ENCODE results near the gene TEFM. TPM values are rescaled to one million over a fixed set of nuclear protein-coding genes. Genes with fewer than 3 reads are reported as not detected.
"Not testable (repeated sequence)": the region's sequence is repeated elsewhere in the genome, so short reads cannot be mapped to it uniquely, and the experiment has no call there.

Gene TEFM, protein sequence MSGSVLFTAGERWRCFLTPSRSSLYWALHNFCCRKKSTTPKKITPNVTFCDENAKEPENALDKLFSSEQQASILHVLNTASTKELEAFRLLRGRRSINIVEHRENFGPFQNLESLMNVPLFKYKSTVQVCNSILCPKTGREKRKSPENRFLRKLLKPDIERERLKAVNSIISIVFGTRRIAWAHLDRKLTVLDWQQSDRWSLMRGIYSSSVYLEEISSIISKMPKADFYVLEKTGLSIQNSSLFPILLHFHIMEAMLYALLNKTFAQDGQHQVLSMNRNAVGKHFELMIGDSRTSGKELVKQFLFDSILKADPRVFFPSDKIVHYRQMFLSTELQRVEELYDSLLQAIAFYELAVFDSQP
- 37.0 TPM for total RNA-seq
- 9.8 TPM for polyA plus RNA-seq

DNA sequence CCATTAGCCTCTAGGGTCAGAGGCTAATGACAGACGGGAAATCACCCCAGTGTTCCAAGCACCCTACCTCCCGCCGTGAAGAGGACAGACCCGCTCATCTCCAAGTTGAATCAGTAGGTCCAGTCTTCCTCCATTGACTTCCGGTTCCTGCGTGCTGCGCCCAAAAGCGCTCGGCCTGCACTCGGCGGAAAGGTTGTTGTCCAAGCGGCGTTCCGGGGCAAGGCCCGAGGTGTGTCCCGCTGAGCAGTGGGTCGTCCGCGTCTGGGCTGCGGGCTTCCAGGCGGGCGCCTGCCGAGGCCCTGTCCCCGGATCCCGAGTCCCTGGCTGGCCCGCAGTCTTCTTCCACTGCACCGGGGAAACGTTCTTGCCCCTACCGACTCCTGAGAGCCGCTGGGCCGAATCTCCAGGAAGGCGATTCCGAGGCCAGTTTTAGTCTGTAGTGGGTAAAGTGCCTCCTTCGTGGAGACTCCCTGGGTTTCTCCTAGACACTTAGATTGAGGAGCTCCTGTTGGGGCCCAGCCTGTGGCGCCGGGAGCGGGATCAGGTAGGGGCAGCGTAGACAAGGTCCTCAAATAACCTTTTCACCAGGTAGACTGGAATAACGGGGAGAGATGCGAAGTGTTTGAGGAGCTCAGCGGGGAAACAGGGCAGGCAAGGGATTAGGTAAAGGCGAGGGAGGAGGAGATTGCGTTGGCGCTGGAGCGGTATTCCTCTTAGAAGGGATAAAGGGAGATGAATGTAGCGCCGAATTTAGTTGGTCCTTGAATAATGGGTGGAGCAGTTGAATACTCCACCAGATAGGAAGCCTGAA lies at the start of gene TEFM:
Gene TEFM (minus strand): TSS at position 138 of the 811 bp plus-strand sequence. CDS start 40 bp downstream, at position 98.
- Histone ChIP-seq H3K4me3 (ENCODE audit: low read depth, low read length) (peak within 1 kb of the TSS; percentile 64), H3K36me3 (ENCODE audit: insufficient read depth) (peaks cover 2% of the 10 kb centered on the region), H3K4me1 (ENCODE audit: insufficient read depth) (no peaks in the 10 kb centered on the region), H3K27ac (ENCODE audit: low read depth) (peak within 1 kb of the TSS; percentile 83)
- DNase-seq (ENCODE audit: extremely low spot score): peak; percentile 66
- WGBS: under 1% methylated on average over 47 of the region's 47 CpGs

DNA sequence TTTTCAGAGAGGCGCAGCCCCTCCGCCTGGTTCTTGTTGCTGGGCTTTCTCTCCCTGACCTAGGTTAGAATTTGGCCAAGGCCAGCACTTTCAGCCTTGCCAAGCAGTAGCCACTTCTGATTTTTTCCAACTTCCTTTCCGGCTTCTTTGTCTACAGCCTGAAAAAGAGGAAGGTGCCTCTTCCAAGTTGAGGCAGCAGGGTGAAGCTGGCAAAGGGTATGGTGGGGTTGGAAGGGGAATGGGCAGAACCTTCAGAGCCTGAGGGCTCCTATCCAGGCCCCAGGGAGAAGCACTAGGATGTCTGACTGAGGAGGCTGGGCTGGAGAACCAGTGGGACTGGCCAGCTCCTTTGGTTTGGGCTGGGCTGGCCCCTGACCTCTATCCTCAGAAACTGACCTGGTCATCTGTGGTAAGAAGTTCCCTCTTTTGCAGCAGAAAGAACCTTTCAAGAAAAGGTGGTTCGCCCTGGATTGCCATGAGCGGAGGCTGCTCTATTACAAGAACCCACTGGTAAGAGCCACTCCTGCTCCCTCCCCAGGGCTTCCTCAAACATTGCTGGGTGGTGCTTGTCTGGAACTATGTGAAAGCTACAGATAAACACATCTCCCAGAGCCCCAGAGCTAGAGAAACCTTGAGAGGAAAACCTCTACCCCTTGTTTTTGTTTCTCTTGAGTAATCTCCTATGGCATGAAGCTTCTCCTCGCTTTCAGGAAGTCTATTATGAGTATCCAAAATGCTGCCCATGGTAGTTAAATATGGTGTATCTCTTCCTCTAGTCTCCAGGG lies 48.2 kb upstream of the TEFM start:
- no peak for DNase-seq (ENCODE audit: extremely low spot score)
- H3K4me1 ChIP-seq (ENCODE audit: insufficient read depth): no peaks in the 10 kb centered on the region
- H3K27ac ChIP-seq (ENCODE audit: low read depth): no peak overlapping the region
- WGBS: 85% methylated on average over 6 of the region's 6 CpGs
- no peak overlapping the region for H3K4me3 ChIP-seq (ENCODE audit: low read depth, low read length)
- H3K36me3 ChIP-seq (ENCODE audit: insufficient read depth): no peaks in the 10 kb centered on the region

- no peak for DNase-seq (ENCODE audit: extremely low spot score)
These were observed 46.8 kb upstream of the TEFM start for GRCh38 chr17:30952638-30953393.

GRCh38 chr17:30950669-30951399 lies 44.8 kb upstream of the TEFM start:
- no peak overlapping the region for H3K27ac ChIP-seq (ENCODE audit: low read depth)
- no peaks in the 10 kb centered on the region for H3K36me3 ChIP-seq (ENCODE audit: insufficient read depth)
- no peak overlapping the region for H3K4me3 ChIP-seq (ENCODE audit: low read depth, low read length)
- WGBS: 59% methylated on average over 9 of the region's 9 CpGs
- no peak for DNase-seq (ENCODE audit: extremely low spot score)
- H3K4me1 ChIP-seq (ENCODE audit: insufficient read depth): no peaks in the 10 kb centered on the region

More at GRCh38 chr17:30952638-30953393, 46.8 kb upstream of the TEFM start:
- 82% methylated on average over 9 of the region's 9 CpGs for WGBS
- Histone ChIP-seq H3K4me1 (ENCODE audit: insufficient read depth) (no peaks in the 10 kb centered on the region), H3K36me3 (ENCODE audit: insufficient read depth) (no peaks in the 10 kb centered on the region), H3K4me3 (ENCODE audit: low read depth, low read length) (no peak overlapping the region), H3K27ac (ENCODE audit: low read depth) (no peak overlapping the region)

DNA sequence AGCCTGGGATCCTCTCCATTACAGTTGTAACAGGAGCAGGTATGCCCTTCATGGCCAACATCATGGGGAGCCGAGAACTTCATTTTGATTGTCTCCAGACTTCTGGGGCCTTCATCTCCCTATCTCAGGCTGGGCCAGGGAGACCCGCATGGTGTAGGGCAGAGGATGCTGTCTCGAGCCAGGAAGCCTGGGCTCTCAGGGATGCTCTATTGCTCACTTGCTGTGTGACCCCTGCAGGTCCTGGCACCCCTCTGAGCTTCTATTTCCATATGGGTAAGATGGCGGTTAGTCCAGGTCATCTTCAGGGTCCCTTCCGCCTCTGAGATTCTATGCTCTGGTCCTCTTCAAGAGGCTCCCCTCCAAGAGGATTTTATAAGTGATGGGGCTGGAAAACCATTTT lies 44.2 kb upstream of the TEFM start:
- 91% methylated on average over 5 of the region's 5 CpGs for WGBS
- no peak for DNase-seq (ENCODE audit: extremely low spot score)
- no peaks in the 10 kb centered on the region for H3K4me1 ChIP-seq (ENCODE audit: insufficient read depth)
- no peak overlapping the region for H3K4me3 ChIP-seq (ENCODE audit: low read depth, low read length)
- no peak overlapping the region for H3K27ac ChIP-seq (ENCODE audit: low read depth)
- H3K36me3 ChIP-seq (ENCODE audit: insufficient read depth): no peaks in the 10 kb centered on the region

DNA sequence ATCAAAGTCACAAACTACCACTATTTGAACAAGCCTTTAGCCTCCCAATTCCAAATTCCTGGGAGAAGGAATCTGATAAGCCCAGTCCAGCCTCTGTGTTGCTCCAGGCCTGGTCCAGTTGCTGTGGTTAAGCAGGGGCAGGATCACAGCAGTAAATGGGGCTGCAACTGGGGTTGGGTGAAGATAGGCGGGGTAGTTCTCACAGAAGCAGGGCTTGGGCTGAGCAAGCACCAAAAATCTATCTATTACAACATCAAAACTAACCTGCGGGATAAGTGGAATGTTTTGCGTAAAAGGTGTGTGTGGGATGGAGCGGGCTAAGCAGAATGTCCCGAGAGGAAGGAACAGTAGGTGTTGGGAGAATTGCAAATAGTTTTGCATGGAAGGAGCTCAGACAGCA lies 41.8 kb upstream of the TEFM start:
- Histone ChIP-seq H3K27ac (ENCODE audit: low read depth) (no peak overlapping the region), H3K36me3 (ENCODE audit: insufficient read depth) (no peaks in the 10 kb centered on the region), H3K4me3 (ENCODE audit: low read depth, low read length) (no peak overlapping the region), H3K4me1 (ENCODE audit: insufficient read depth) (no peaks in the 10 kb centered on the region)
- 95% methylated on average over 5 of the region's 5 CpGs for WGBS
- no peak for DNase-seq (ENCODE audit: extremely low spot score)

GRCh38 chr17:30942308-30943079 lies 36.5 kb upstream of the TEFM start:
- WGBS: 54% methylated on average over 4 of the region's 4 CpGs
- no peak overlapping the region for H3K4me3 ChIP-seq (ENCODE audit: low read depth, low read length)
- no peaks in the 10 kb centered on the region for H3K4me1 ChIP-seq (ENCODE audit: insufficient read depth)
- no peak for DNase-seq (ENCODE audit: extremely low spot score)
- no peak overlapping the region for H3K27ac ChIP-seq (ENCODE audit: low read depth)
- H3K36me3 ChIP-seq (ENCODE audit: insufficient read depth): no peaks in the 10 kb centered on the region

- no peaks in the 10 kb centered on the region for H3K4me1 ChIP-seq (ENCODE audit: insufficient read depth)
- H3K4me3 ChIP-seq (ENCODE audit: low read depth, low read length): no peak overlapping the region
- H3K36me3 ChIP-seq (ENCODE audit: insufficient read depth): no peaks in the 10 kb centered on the region
- no peak for DNase-seq (ENCODE audit: extremely low spot score)
- 83% methylated on average over 13 of the region's 13 CpGs for WGBS
- no peak overlapping the region for H3K27ac ChIP-seq (ENCODE audit: low read depth)
These were observed 33.1 kb upstream of the TEFM start for GRCh38 chr17:30939051-30939689.

GRCh38 chr17:30933966-30934365 lies 27.9 kb upstream of the TEFM start:
- WGBS: 78% methylated on average over 5 of the region's 5 CpGs
- H3K4me1 ChIP-seq (ENCODE audit: insufficient read depth): no peaks in the 10 kb centered on the region
- no peak overlapping the region for H3K27ac ChIP-seq (ENCODE audit: low read depth)
- H3K4me3 ChIP-seq (ENCODE audit: low read depth, low read length): no peak overlapping the region
- H3K36me3 ChIP-seq (ENCODE audit: insufficient read depth): no peaks in the 10 kb centered on the region
- DNase-seq (ENCODE audit: extremely low spot score): no peak

- H3K36me3 ChIP-seq (ENCODE audit: insufficient read depth); H3K27ac ChIP-seq (ENCODE audit: low read depth); H3K4me1 ChIP-seq (ENCODE audit: insufficient read depth); DNase-seq (ENCODE audit: extremely low spot score); H3K4me3 ChIP-seq (ENCODE audit: low read depth, low read length): not testable (repeated sequence)
- WGBS: 87% methylated on average over 8 of the region's 8 CpGs
These were observed 25.5 kb upstream of the TEFM start for GRCh38 chr17:30931582-30931981.

GRCh38 chr17:30930495-30930894 lies 24.5 kb upstream of the TEFM start:
- Histone ChIP-seq H3K36me3 (ENCODE audit: insufficient read depth) (no peaks in the 10 kb centered on the region), H3K4me1 (ENCODE audit: insufficient read depth) (no peaks in the 10 kb centered on the region), H3K27ac (ENCODE audit: low read depth) (no peak overlapping the region), H3K4me3 (ENCODE audit: low read depth, low read length) (no peak overlapping the region)
- WGBS: 91% methylated on average over 3 of the region's 3 CpGs
- no peak for DNase-seq (ENCODE audit: extremely low spot score)
